WERI-Rb-1 (cell line): ENCODE measurements around the gene KRT28.
"Not testable (repeated sequence)": the region's sequence is repeated elsewhere in the genome, so short reads cannot be mapped to it uniquely, and the experiment has no call there.

Source experiments
- DNase-seq: peaks from one replicate; pipeline ENCODE4 v3.0.0-alpha.2; 2020
- H3K27ac ChIP-seq: fragments of 250-450 bp; sonication (Bioruptor Pico); 2 replicates; pipeline ENCODE4 v1.5.1; 2020; ENCODE audit warnings: mild to moderate bottlenecking, moderate library complexity
- H3K27me3 ChIP-seq: fragments of 250-450 bp; sonication (Bioruptor Pico); 2 replicates; pipeline ENCODE4 v1.5.1; 2021; ENCODE audit warnings: mild to moderate bottlenecking, low read depth, moderate library complexity; ENCODE audit not compliant: insufficient read depth, severe bottlenecking
- H3K36me3 ChIP-seq: fragments of 250-450 bp; sonication (Bioruptor Pico); 2 replicates; pipeline ENCODE4 v1.5.1; 2020; ENCODE audit warnings: mild to moderate bottlenecking, moderate library complexity
- H3K4me3 ChIP-seq: 2 replicates; pipeline ENCODE4 v1.5.1; 2011; ENCODE audit warnings: low read depth, mild to moderate bottlenecking, control low read depth, low read length
- H3K9me3 ChIP-seq: fragments of 250-450 bp; sonication (Bioruptor Pico); 2 replicates; pipeline ENCODE4 v1.5.1; 2021; ENCODE audit warnings: mild to moderate bottlenecking, moderate library complexity; ENCODE audit not compliant: severe bottlenecking
- CTCF ChIP-seq: IDR thresholded peaks from 2 replicates; pipeline ENCODE4 v1.5.1; 2011; ENCODE audit warnings: low read depth, mild to moderate bottlenecking, control low read depth, inconsistent platforms, low read length

KRT28 gene

GRCh38 chr17:40817103-40817682 is 17.4 kb upstream of the KRT28 start:
- no peak for DNase-seq
- Histone ChIP-seq H3K36me3 (no peaks in the 10 kb centered on the region), H3K9me3 (peaks cover 26% of the 10 kb centered on the region), H3K27ac (no peak overlapping the region), H3K4me3 (no peak overlapping the region), H3K27me3 (peaks cover 21% of the 10 kb centered on the region)
- no peak for TF ChIP-seq CTCF

- TF ChIP-seq CTCF: no peak
- H3K27me3 ChIP-seq: peaks cover 20% of the 10 kb centered on the region
- peaks cover 26% of the 10 kb centered on the region for H3K9me3 ChIP-seq
- no peak overlapping the region for H3K4me3 ChIP-seq
- no peaks in the 10 kb centered on the region for H3K36me3 ChIP-seq
- DNase-seq: no peak
- H3K27ac ChIP-seq: no peak overlapping the region
Observed at GRCh38 chr17:40816569-40816968, 16.8 kb upstream of the KRT28 start.

- DNase-seq: no peak
- Histone ChIP-seq H3K36me3 (no peaks in the 10 kb centered on the region), H3K4me3 (no peak overlapping the region), H3K27me3 (peaks cover 30% of the 10 kb centered on the region), H3K27ac (no peak overlapping the region), H3K9me3 (peaks cover 24% of the 10 kb centered on the region)
- TF ChIP-seq CTCF: no peak
Observed at GRCh38 chr17:40815381-40815780, 15.6 kb upstream of the KRT28 start.

- Histone ChIP-seq H3K9me3 (peaks cover 18% of the 10 kb centered on the region), H3K27me3 (peaks cover 33% of the 10 kb centered on the region)
- not testable (repeated sequence) for H3K36me3 ChIP-seq, H3K4me3 ChIP-seq, DNase-seq, H3K27ac ChIP-seq
Observed at GRCh38 chr17:40814657-40815056, 14.9 kb upstream of the KRT28 start.

- peaks cover 40% of the 10 kb centered on the region for H3K27me3 ChIP-seq
Observed at GRCh38 chr17:40813804-40814203, 14.0 kb upstream of the KRT28 start.

GRCh38 chr17:40812639-40813038 is 12.9 kb upstream of the KRT28 start:
- H3K4me3 ChIP-seq: no peak overlapping the region
- H3K27ac ChIP-seq: no peak overlapping the region
- H3K9me3 ChIP-seq: peaks cover 10% of the 10 kb centered on the region
- no peak for DNase-seq
- peaks cover 51% of the 10 kb centered on the region for H3K27me3 ChIP-seq
- H3K36me3 ChIP-seq: no peaks in the 10 kb centered on the region
- TF ChIP-seq CTCF: no peak

More at GRCh38 chr17:40813804-40814203, 14.0 kb upstream of the KRT28 start:
- TF ChIP-seq CTCF: no peak
- peaks cover 13% of the 10 kb centered on the region for H3K9me3 ChIP-seq
- no peak overlapping the region for H3K27ac ChIP-seq
- H3K36me3 ChIP-seq: no peaks in the 10 kb centered on the region
- H3K4me3 ChIP-seq: no peak overlapping the region
- no peak for DNase-seq
